Muscle of arm (tissue), 12 donors: ENCODE measurements around the gene BCAS3. TPM values are rescaled to one million over a fixed set of nuclear protein-coding genes. Genes with fewer than 3 reads are reported as not detected.

Experiments used
- DNase-seq: peaks from one replicate; pipeline ENCODE4 v3.0.0-alpha.2; 2013
- polyA plus RNA-seq, 12 donors: library from polyadenylated mRNA; unstranded; fragments of 120-200 nt; gene quantifications; one replicate each; pipeline ENCODE4 v1.2.1, GENCODE V29; 2013; ENCODE audit not compliant: insufficient read length in 12 of 12

The BCAS3 gene
- polyA plus RNA-seq, 12 donors: 8.1 to 23.8 (median 11.4) TPM; not detected in 1

DNA sequence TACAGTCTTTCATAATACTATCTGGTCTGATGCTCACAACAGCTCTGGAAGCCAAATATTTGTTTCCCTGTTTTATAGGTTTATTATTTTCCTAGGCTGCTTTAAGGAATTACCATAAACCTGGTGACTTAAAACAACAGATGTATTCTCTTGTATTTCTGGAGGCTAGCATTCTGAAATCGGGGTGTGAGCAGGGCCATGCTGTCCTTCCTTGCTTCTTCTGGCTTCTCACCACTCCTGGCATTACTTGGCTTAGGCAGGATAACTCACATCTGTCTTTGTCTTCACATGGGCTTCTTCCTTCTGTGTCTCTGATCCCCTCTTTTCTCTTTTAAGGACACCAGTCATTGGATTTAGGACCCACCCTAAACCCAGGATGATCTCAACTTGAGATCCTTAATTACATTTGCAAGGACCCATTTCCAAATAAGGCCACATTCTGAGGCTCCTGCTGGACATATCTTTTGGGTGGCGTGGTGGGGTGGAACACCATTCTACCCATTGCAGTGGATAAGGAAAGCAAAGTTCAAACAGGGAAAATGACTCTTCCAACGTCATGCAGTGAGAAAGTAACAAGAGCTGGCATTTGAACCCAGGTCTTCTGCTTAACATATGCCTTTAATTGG lies 682.8 kb downstream of the BCAS3 start:
- DNase-seq: no peak

GRCh38 chr17:61361084-61361483 lies 683.4 kb downstream of the BCAS3 start:
- no peak for DNase-seq

- no peak for DNase-seq
Measured at GRCh38 chr17:61362396-61362795, 684.7 kb downstream of the BCAS3 start.

- no peak for DNase-seq
Measured at GRCh38 chr17:61362852-61363600, 685.4 kb downstream of the BCAS3 start.

GRCh38 chr17:61363601-61364462 lies 686.2 kb downstream of the BCAS3 start:
- no peak for DNase-seq

DNA sequence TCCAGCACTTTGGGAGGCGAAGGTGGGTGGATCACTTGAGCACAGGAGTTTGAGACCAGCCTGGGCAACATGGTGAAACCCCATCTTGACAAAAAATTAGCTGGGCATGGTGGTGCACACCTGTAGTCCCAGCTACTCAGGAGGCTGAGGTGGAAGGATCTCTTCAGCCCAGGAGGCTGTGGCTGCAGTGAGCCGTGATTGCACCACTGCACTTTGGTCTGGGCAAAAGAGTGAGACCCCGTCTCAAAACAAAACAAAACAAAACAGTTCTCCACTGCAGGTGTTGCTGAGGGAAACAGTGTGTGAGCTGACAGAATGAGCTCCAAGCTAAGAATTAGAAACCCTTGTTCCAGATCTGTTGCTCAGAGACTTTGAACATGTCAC lies 686.8 kb downstream of the BCAS3 start:
- no peak for DNase-seq

GRCh38 chr17:61366076-61366714 lies 688.5 kb downstream of the BCAS3 start:
- no peak for DNase-seq

- DNase-seq: no peak
Measured at GRCh38 chr17:61366715-61367413, 689.2 kb downstream of the BCAS3 start.

- no peak for DNase-seq
Measured at GRCh38 chr17:61368049-61368831, 690.6 kb downstream of the BCAS3 start.

- no peak for DNase-seq
Measured at GRCh38 chr17:61368832-61369450, 691.3 kb downstream of the BCAS3 start.

GRCh38 chr17:61369751-61370150 lies 692.1 kb downstream of the BCAS3 start:
- DNase-seq: no peak

GRCh38 chr17:61371179-61371578 lies 693.5 kb downstream of the BCAS3 start:
- DNase-seq: no peak

DNA sequence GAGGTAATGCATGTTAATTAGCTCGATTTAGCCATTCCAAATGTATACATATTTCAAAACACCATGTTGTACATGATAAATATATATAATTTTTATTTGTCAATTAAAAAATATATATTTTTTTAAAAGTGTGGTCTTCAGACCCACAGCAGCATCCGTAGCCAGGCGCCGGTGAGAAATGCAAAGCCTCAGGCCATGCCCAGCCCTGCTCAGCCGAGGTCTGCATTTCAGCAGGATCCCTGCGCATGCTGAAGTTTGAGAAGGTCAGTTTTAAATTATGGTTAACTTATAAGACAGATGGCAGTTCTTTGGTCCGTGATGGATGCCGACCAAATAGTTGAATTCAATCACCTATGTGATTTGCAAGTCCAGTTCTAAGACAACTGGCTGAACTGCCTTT lies 694.0 kb downstream of the BCAS3 start:
- DNase-seq: no peak

GRCh38 chr17:61372436-61372835 lies 694.8 kb downstream of the BCAS3 start:
- no peak for DNase-seq

GRCh38 chr17:61376931-61377838 lies 699.5 kb downstream of the BCAS3 start:
- DNase-seq: no peak

GRCh38 chr17:61378658-61379456 lies 701.2 kb downstream of the BCAS3 start:
- no peak for DNase-seq

DNA sequence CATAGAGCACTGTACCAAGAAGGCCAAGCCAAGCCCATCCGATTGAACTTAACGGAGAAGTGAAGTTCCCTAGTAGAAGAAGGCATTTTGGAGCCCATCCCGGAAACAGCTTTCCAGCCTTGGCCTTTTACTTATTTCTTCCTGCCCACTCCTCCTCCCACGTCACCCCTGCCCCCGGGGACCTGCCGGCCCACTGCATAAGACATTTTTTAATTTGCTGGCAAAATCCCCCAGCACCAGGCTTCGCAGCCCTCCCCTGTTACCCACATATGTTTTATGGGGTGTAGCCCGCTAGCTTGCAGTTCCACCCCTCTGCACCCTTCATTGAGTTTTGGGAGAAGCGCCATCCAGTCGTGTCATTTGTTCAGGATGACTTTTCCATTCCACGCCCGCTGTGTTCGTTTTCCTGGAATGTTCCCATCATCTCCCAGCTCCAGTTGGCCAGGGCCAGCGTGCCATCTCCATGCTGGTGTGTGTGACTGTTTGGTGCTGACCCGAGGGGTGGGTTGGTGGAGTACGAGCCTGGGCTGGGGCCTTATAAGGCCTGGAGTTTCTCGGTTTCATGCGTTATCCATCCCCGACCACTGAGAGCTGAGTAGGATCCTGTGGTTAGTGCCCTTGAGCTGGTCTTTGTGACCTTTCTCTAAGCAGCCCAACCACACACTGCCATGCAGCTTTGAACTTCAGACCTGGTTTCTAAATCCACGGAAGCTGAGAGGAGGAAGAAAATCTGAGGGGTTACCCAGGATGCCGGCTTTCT lies 702.0 kb downstream of the BCAS3 start:
- DNase-seq: no peak
